Measurements from ENCODE around the gene INO80E. TPM values are rescaled to one million over a fixed set of nuclear protein-coding genes. Genes with fewer than 3 reads are reported as not detected.

Gene INO80E
- total and polyA plus RNA-seq, 2 donors (not counting 1 experiment from before 2014, with no cell fraction given), result 103 to 113 TPM

- no peak for ATAC-seq (ENCODE audit: low read depth)
- Histone ChIP-seq H2AFZ (ENCODE audit: insufficient read depth, low read depth, low read length, poor library complexity, severe bottlenecking) (no peak overlapping the region), H3K79me2 (ENCODE audit: control insufficient read depth, insufficient read depth, low read length) (peaks cover under 1% of the 10 kb centered on the region), H3K9ac (ENCODE audit: low read length) (no peak overlapping the region), H3K36me3 (replicated peaks in 1 of 2; ENCODE audit: control extremely low read depth in 1 of 2, control insufficient read depth in 1 of 2, extremely low read depth in 1 of 2, insufficient read depth in 2 of 2, low read length in 1 of 2) (peaks cover 2 to 92% of the 10 kb centered on the region in 2 experiments), H3K9me3 (ENCODE audit: control extremely low read depth in 1 of 3, control insufficient read depth in 2 of 3, insufficient read depth in 1 of 3, low read length in 2 of 3) (no peaks in the 10 kb centered on the region), H3K27ac (ENCODE audit: low read length in 2 of 2) (no peak overlapping the region), H3K4me3 (ENCODE audit: control extremely low read depth in 1 of 5, extremely low read depth in 1 of 5, insufficient read depth in 1 of 5, low read depth in 2 of 5, low read length in 4 of 5) (no peak overlapping the region), H3K4me2 (replicated peaks; ENCODE audit: low read depth, low read length, poor library complexity, severe bottlenecking) (no peak overlapping the region), H3K4me1 (ENCODE audit: control insufficient read depth in 2 of 2, insufficient read depth in 2 of 2, low read length in 2 of 2) (no peaks in the 10 kb centered on the region), H3K27me3 (replicated peaks in 1 of 4; ENCODE audit: control extremely low read depth in 1 of 4, control insufficient read depth in 3 of 4, insufficient read depth in 4 of 4, low read length in 3 of 4) (no peaks in the 10 kb centered on the region), H4K20me1 (ENCODE audit: control insufficient read depth, insufficient read depth, low read length, poor library complexity, severe bottlenecking) (peaks cover 3% of the 10 kb centered on the region)
- TF ChIP-seq EZH2 (IDR thresholded peaks at IDR 0.05; ENCODE audit: borderline replicate concordance, insufficient read depth, low read depth, low read length, poor library complexity, severe bottlenecking) (no peak), CTCF (IDR thresholded peaks at IDR 0.05) (no peak)
- no peak for DNase-seq
- intact Hi-C loops (cut with micrococcal nuclease), result no loop called here
- Mint-ChIP-seq H3K4me3 (no peak overlapping the region), H3K27me3 (no peaks in the 10 kb centered on the region), H3K4me1 (no peaks in the 10 kb centered on the region), H3K9me3 (ENCODE audit: insufficient read depth) (no peaks in the 10 kb centered on the region), H3K27ac (no peak overlapping the region)
- POLR2A ChIA-PET, result no interaction called here
- WGBS (ENCODE audit: insufficient coverage), result 95% methylated on average over 21 of the region's 24 CpGs
- CTCF ChIA-PET, result no interaction called here
Measured at GRCh38 chr16:29982560-29983419, 13.3 kb upstream of the INO80E start.

GRCh38 chr16:29983420-29984136 lies 12.5 kb upstream of the INO80E start:
- no peak for ATAC-seq (ENCODE audit: low read depth)
- CTCF ChIA-PET, result no interaction called here
- POLR2A ChIA-PET, result no interaction called here

More at GRCh38 chr16:29983420-29984136, 12.5 kb upstream of the INO80E start:
- Mint-ChIP-seq H3K9me3 (ENCODE audit: insufficient read depth) (no peaks in the 10 kb centered on the region), H3K27me3 (no peaks in the 10 kb centered on the region), H3K4me3 (no peak overlapping the region), H3K27ac (no peak overlapping the region), H3K4me1 (no peaks in the 10 kb centered on the region)
- no peak for DNase-seq
- Histone ChIP-seq H3K9me3 (ENCODE audit: control extremely low read depth in 1 of 3, control insufficient read depth in 2 of 3, insufficient read depth in 1 of 3, low read length in 2 of 3) (no peaks in the 10 kb centered on the region), H3K4me2 (replicated peaks; ENCODE audit: low read depth, low read length, poor library complexity, severe bottlenecking) (no peak overlapping the region), H3K9ac (ENCODE audit: low read length) (no peak overlapping the region), H3K4me3 (ENCODE audit: control extremely low read depth in 1 of 5, extremely low read depth in 1 of 5, insufficient read depth in 1 of 5, low read depth in 2 of 5, low read length in 4 of 5) (no peak overlapping the region), H2AFZ (ENCODE audit: insufficient read depth, low read depth, low read length, poor library complexity, severe bottlenecking) (no peak overlapping the region), H3K36me3 (replicated peaks in 1 of 2; ENCODE audit: control extremely low read depth in 1 of 2, control insufficient read depth in 1 of 2, extremely low read depth in 1 of 2, insufficient read depth in 2 of 2, low read length in 1 of 2) (peaks cover 2 to 84% of the 10 kb centered on the region in 2 experiments), H3K79me2 (ENCODE audit: control insufficient read depth, insufficient read depth, low read length) (no peaks in the 10 kb centered on the region), H3K4me1 (ENCODE audit: control insufficient read depth in 2 of 2, insufficient read depth in 2 of 2, low read length in 2 of 2) (no peaks in the 10 kb centered on the region), H4K20me1 (ENCODE audit: control insufficient read depth, insufficient read depth, low read length, poor library complexity, severe bottlenecking) (no peaks in the 10 kb centered on the region), H3K27me3 (replicated peaks in 1 of 4; ENCODE audit: control extremely low read depth in 1 of 4, control insufficient read depth in 3 of 4, insufficient read depth in 4 of 4, low read length in 3 of 4) (no peaks in the 10 kb centered on the region), H3K27ac (ENCODE audit: low read length in 2 of 2) (no peak overlapping the region)
- 91% methylated on average over 6 of the region's 12 CpGs for WGBS (ENCODE audit: insufficient coverage)
- intact Hi-C loops (cut with micrococcal nuclease), result no loop called here
- TF ChIP-seq EZH2 (IDR thresholded peaks at IDR 0.05; ENCODE audit: borderline replicate concordance, insufficient read depth, low read depth, low read length, poor library complexity, severe bottlenecking), result no peak
- TF ChIP-seq CTCF (IDR thresholded peaks at IDR 0.05), result no peak
